ES-I3 (cell line): Measurements from ENCODE around the gene PPCS.

Source experiments
- H3K36me3 ChIP-seq: 2 replicates; pipeline ENCODE4 v1.6.1; 2013; ENCODE audit warnings: mild to moderate bottlenecking, low read length, control low read depth, moderate library complexity; ENCODE audit not compliant: insufficient read depth
- H3K4me1 ChIP-seq: 2 replicates; pipeline ENCODE4 v1.6.1; 2013; ENCODE audit warnings: mild to moderate bottlenecking, control low read depth, low read length; ENCODE audit not compliant: insufficient read depth
- H3K9ac ChIP-seq: 2 replicates; pipeline ENCODE4 v1.6.1; 2013; ENCODE audit warnings: low read depth, mild to moderate bottlenecking, low read length, moderate library complexity
- H3K9me3 ChIP-seq: 2 replicates; pipeline ENCODE4 v1.6.1; 2013; ENCODE audit warnings: mild to moderate bottlenecking, low read length, moderate library complexity; ENCODE audit not compliant: control insufficient read depth, insufficient read depth

Gene PPCS

DNA sequence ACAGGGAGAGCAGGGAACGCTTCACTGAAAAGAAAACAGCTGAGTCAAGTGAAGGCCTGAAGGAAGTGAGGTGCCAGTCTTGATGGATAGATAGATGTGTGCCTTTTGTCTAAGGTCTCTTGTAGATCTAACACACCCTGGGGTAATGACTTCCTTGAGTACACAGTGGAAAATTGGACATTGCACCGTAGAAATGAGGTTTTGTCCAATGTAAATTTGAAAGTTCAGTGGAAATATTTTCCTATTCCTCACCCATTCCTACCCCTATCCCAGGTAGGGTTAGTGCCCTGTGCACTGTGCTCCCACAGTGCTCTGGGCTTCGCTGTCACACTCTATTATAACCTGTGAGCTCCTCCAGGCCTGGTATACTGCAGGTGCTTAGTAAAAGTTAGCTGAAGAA is 24.8 kb upstream of the PPCS start:
- H3K4me1 ChIP-seq = peaks cover 7% of the 10 kb centered on the region; the same call in 1 of the 2 replicates
- H3K9me3 ChIP-seq = no peaks in the 10 kb centered on the region; the same call in 1 of the 2 replicates
- no peaks in the 10 kb centered on the region for H3K36me3 ChIP-seq
- no peak overlapping the region for H3K9ac ChIP-seq

GRCh38 chr1:42432714-42433113 is 23.6 kb upstream of the PPCS start:
- no peaks in the 10 kb centered on the region for H3K36me3 ChIP-seq
- H3K9me3 ChIP-seq = no peaks in the 10 kb centered on the region; the same call in 1 of the 2 replicates

DNA sequence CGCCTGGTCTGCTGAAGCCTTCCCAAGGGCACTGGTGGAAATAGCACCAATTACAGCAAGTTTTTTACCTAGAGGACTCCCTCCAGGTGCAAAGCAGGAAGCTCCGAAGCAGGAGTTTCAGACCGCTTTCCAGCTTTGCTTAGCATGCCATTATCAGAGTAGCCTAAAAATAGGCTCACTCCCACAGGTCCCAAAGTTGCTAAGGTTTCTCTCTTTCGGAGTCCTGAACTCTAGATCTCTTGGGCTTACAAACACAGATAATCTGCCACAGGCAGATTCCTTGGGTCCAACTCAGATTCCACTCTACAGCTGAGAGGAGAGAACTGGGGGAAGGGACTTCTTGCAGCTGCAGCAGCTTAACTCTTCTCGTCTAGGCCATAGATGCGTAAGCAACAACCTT is 23.0 kb upstream of the PPCS start:
- Histone ChIP-seq H3K9me3 (no peaks in the 10 kb centered on the region; the same call in 1 of the 2 replicates), H3K36me3 (no peaks in the 10 kb centered on the region), H3K4me1 (peaks cover 7% of the 10 kb centered on the region; the same call in 1 of the 2 replicates), H3K9ac (no peak overlapping the region)

More at GRCh38 chr1:42432714-42433113, 23.6 kb upstream of the PPCS start:
- H3K4me1 ChIP-seq = peaks cover 7% of the 10 kb centered on the region; the same call in 1 of the 2 replicates
- no peak overlapping the region for H3K9ac ChIP-seq

DNA sequence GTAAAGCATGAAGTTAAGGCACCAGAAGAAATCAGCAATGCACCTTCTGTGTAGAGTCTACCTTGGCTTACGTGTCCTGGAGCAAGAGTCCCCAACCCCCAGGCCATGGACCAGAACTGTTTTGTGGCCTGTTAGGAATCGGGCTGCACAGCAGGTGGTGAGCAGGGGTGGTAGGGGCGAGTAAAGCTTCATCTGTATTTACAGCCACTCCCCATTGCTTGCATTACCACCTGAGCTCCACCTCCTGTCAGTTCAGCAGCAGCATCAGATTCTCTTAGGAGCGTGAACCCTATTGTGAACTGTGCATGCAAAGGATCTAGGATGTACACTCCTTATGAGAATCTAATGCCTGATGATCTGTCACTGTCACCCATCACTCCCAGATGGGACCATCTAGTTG is 22.0 kb upstream of the PPCS start:
- Histone ChIP-seq H3K9me3 (no peaks in the 10 kb centered on the region), H3K9ac (no peak overlapping the region), H3K36me3 (no peaks in the 10 kb centered on the region), H3K4me1 (peaks cover 7% of the 10 kb centered on the region; the same call in 1 of the 2 replicates)

DNA sequence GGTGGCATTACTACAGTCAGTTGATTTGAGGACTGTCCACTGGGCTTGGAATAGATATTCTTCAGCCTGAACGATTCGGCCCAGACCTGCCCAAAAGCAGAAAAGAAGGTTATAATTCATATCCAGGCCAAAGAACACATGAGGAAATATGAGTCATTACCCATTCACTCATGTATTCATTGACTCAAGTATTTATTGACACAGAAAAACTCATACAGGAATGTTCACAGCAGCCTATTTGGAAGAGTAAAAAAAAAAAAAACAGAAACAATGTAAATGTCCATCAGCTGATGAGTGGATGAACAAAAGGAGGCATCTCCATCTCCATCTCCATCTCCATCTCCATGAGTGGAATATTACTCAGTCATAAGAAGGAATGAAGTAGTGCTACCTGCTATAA is 16.4 kb upstream of the PPCS start:
- H3K9me3 ChIP-seq = no peaks in the 10 kb centered on the region
- no peaks in the 10 kb centered on the region for H3K36me3 ChIP-seq
- H3K4me1 ChIP-seq = no peaks in the 10 kb centered on the region
- H3K9ac ChIP-seq = no peak overlapping the region

DNA sequence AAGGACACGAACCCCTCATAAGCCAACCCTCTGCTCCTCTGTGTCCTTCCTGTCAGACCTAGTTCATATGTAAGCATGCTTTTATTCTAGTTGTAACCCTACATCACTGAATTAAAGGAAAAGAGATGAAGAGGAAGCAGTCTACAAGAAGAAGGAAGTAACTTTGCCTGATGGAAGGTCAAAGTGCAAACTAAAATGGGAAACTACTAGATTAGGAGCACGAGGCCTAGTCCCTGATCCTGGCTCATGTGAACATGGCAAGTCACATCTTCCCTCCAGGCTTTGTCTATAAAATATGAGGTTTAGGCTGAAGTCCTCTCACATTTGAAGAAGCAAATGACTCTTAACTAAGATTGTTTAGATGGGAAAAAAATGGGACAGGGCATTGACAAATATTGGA is 13.7 kb upstream of the PPCS start:
- H3K9ac ChIP-seq = no peak overlapping the region

DNA sequence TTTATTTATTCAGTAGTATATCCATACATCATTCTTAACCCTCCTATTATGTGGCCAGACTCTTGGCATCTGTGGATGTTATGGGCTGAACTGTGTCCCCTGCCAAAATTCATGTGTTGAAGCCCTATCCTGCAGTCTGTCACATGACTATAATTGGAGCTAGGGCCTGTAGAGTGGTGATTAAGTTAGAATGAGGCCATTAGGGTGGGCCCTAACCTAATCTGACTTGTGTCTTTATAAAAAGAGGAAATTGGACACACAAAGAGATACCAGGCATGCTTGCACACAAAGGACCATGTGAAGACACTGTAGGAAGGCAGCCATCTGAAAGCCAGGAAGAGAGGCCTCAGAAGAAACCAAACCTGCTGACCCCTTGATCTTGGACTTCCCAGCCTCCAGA is 7.1 kb upstream of the PPCS start:
- Histone ChIP-seq H3K4me1 (no peaks in the 10 kb centered on the region), H3K9me3 (no peaks in the 10 kb centered on the region), H3K9ac (no peak overlapping the region), H3K36me3 (no peaks in the 10 kb centered on the region)

More for the DNA sequence above, 13.7 kb upstream of the PPCS start:
- Histone ChIP-seq H3K9me3 (no peaks in the 10 kb centered on the region), H3K36me3 (no peaks in the 10 kb centered on the region), H3K4me1 (no peaks in the 10 kb centered on the region)

- Histone ChIP-seq H3K4me1 (no peaks in the 10 kb centered on the region), H3K9ac (no peak overlapping the region), H3K36me3 (no peaks in the 10 kb centered on the region), H3K9me3 (no peaks in the 10 kb centered on the region)
Observed at GRCh38 chr1:42450061-42450460, 6.3 kb upstream of the PPCS start.

GRCh38 chr1:42453386-42453785 is 3.0 kb upstream of the PPCS start:
- Histone ChIP-seq H3K9ac (no peak overlapping the region), H3K36me3 (no peaks in the 10 kb centered on the region), H3K9me3 (no peaks in the 10 kb centered on the region), H3K4me1 (no peaks in the 10 kb centered on the region)

- H3K36me3 ChIP-seq = peaks cover 1% of the 10 kb centered on the region; the same call in 1 of the 2 replicates
- no peaks in the 10 kb centered on the region for H3K4me1 ChIP-seq
- H3K9ac ChIP-seq = no peak overlapping the region
- H3K9me3 ChIP-seq = no peaks in the 10 kb centered on the region
Observed at GRCh38 chr1:42454403-42454802, 1.9 kb upstream of the PPCS start.

- Histone ChIP-seq H3K36me3 (peaks cover 6% of the 10 kb centered on the region; the same call in 1 of the 2 replicates), H3K9me3 (no peaks in the 10 kb centered on the region), H3K4me1 (no peaks in the 10 kb centered on the region), H3K9ac (peak overlapping the region; percentile 60)
Observed at GRCh38 chr1:42456754-42457089, 379 bp downstream of the PPCS start.

- Histone ChIP-seq H3K4me1 (no peaks in the 10 kb centered on the region), H3K9me3 (no peaks in the 10 kb centered on the region), H3K36me3 (peaks cover 6% of the 10 kb centered on the region; the same call in 1 of the 2 replicates), H3K9ac (no peak overlapping the region)
Observed at GRCh38 chr1:42461196-42461595, 4.9 kb downstream of the PPCS start.

- Histone ChIP-seq H3K4me1 (no peaks in the 10 kb centered on the region), H3K9ac (peak within 1 kb of the TSS; percentile 61), H3K36me3 (peaks cover 6% of the 10 kb centered on the region; the same call in 1 of the 2 replicates), H3K9me3 (no peaks in the 10 kb centered on the region)
Observed at GRCh38 chr1:42462828-42463763, 6.8 kb downstream of the PPCS start, which contains the start of gene CCDC30. Gene CCDC30, plus strand, starts transcription at chr1:42463286. Its CDS starts 17,266 bp downstream, at chr1:42480552.

DNA sequence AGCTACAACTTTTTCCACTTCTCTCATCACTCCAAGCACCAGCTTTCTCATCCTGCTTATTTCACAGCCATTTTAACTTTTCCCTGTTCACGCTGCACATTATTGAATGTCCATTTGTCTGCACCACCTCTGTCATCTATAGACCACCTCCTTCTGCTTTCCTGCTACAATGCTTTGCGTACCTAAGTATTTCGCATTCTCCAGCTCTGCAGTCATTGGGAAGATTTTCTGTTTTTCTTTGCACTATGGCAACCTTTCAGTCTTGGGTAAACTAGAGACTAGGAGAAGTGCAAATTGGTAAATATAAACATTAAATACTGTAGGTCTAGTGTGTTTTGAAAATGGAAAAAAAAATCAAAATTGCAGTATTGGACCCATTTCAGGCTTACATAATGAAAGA is 7.6 kb downstream of the PPCS start:
- Histone ChIP-seq H3K36me3 (peaks cover 6% of the 10 kb centered on the region; the same call in 1 of the 2 replicates), H3K9ac (peak overlapping the region; percentile 61), H3K4me1 (no peaks in the 10 kb centered on the region), H3K9me3 (no peaks in the 10 kb centered on the region)

GRCh38 chr1:42466030-42466429 is 9.7 kb downstream of the PPCS start:
- Histone ChIP-seq H3K9ac (no peak overlapping the region), H3K9me3 (no peaks in the 10 kb centered on the region), H3K4me1 (no peaks in the 10 kb centered on the region), H3K36me3 (no peaks in the 10 kb centered on the region)
